ENCODE results near the gene RPL31.

RPL31 gene

GRCh38 chr2:100954044-100954420 lies 48.1 kb upstream of the RPL31 start:
- no peak overlapping the region for H3K4me3 ChIP-seq (ENCODE audit: low read depth, low read length, poor library complexity, severe bottlenecking)
- no peak overlapping the region for H2AFZ ChIP-seq (ENCODE audit: low read length)
- no peak overlapping the region for H3K27ac ChIP-seq (ENCODE audit: low read depth, low read length, poor library complexity, severe bottlenecking)
- no peak overlapping the region for H3K9ac ChIP-seq (ENCODE audit: low read length)
- TF ChIP-seq CTCF (IDR thresholded peaks at IDR 0.05; ENCODE audit: low read length) (no peak), EZH2 (IDR thresholded peaks at IDR 0.05; ENCODE audit: borderline replicate concordance, low read length) (no peak)
- no peaks in the 10 kb centered on the region for H3F3A ChIP-seq (ENCODE audit: insufficient read depth, low read length)
- no peaks in the 10 kb centered on the region for H3K36me3 ChIP-seq (ENCODE audit: insufficient read depth, low read length)
- H3K9me2 ChIP-seq (ENCODE audit: low read depth, low read length) = no peaks in the 10 kb centered on the region
- H3K9me3 ChIP-seq (ENCODE audit: low read length) = no peaks in the 10 kb centered on the region
- no peaks in the 10 kb centered on the region for H3K79me2 ChIP-seq (ENCODE audit: insufficient read depth, low read length)
- no peak overlapping the region for H3K4me2 ChIP-seq (ENCODE audit: low read length)
- H4K20me1 ChIP-seq (ENCODE audit: insufficient read depth, low read length) = no peaks in the 10 kb centered on the region
- peaks cover 8% of the 10 kb centered on the region; the same call in 1 of the 2 replicates for H3K27me3 ChIP-seq (ENCODE audit: insufficient read depth, low read length)
- H3K4me1 ChIP-seq (ENCODE audit: insufficient read depth, low read length, severe bottlenecking) = peaks cover 12% of the 10 kb centered on the region

- peaks cover 8% of the 10 kb centered on the region; the same call in 1 of the 2 replicates for H3K27me3 ChIP-seq (ENCODE audit: insufficient read depth, low read length)
- H2AFZ ChIP-seq (ENCODE audit: low read length) = no peak overlapping the region
- no peaks in the 10 kb centered on the region for H4K20me1 ChIP-seq (ENCODE audit: insufficient read depth, low read length)
- H3K9ac ChIP-seq (ENCODE audit: low read length) = no peak overlapping the region
- no peaks in the 10 kb centered on the region for H3K9me3 ChIP-seq (ENCODE audit: low read length)
- no peak overlapping the region for H3K27ac ChIP-seq (ENCODE audit: low read depth, low read length, poor library complexity, severe bottlenecking)
- H3F3A ChIP-seq (ENCODE audit: insufficient read depth, low read length) = no peaks in the 10 kb centered on the region
- no peaks in the 10 kb centered on the region for H3K79me2 ChIP-seq (ENCODE audit: insufficient read depth, low read length)
- H3K9me2 ChIP-seq (ENCODE audit: low read depth, low read length) = no peaks in the 10 kb centered on the region
- no peaks in the 10 kb centered on the region for H3K36me3 ChIP-seq (ENCODE audit: insufficient read depth, low read length)
- TF ChIP-seq CTCF (IDR thresholded peaks at IDR 0.05; ENCODE audit: low read length) (no peak), EZH2 (IDR thresholded peaks at IDR 0.05; ENCODE audit: borderline replicate concordance, low read length) (no peak)
- H3K4me2 ChIP-seq (ENCODE audit: low read length) = no peak overlapping the region
- H3K4me1 ChIP-seq (ENCODE audit: insufficient read depth, low read length, severe bottlenecking) = peaks cover 5% of the 10 kb centered on the region
- H3K4me3 ChIP-seq (ENCODE audit: low read depth, low read length, poor library complexity, severe bottlenecking) = no peak overlapping the region
These were observed 46.9 kb upstream of the RPL31 start for GRCh38 chr2:100955226-100955625.

- Histone ChIP-seq H3K9ac (ENCODE audit: low read length) (no peak overlapping the region), H2AFZ (ENCODE audit: low read length) (no peak overlapping the region), H3K27me3 (ENCODE audit: insufficient read depth, low read length) (peaks cover 8% of the 10 kb centered on the region; the same call in 1 of the 2 replicates), H3K9me2 (ENCODE audit: low read depth, low read length) (no peaks in the 10 kb centered on the region), H3K9me3 (ENCODE audit: low read length) (no peaks in the 10 kb centered on the region), H3K79me2 (ENCODE audit: insufficient read depth, low read length) (no peaks in the 10 kb centered on the region), H3K4me3 (ENCODE audit: low read depth, low read length, poor library complexity, severe bottlenecking) (no peak overlapping the region), H3K4me2 (ENCODE audit: low read length) (no peak overlapping the region), H3K4me1 (ENCODE audit: insufficient read depth, low read length, severe bottlenecking) (no peaks in the 10 kb centered on the region), H3K36me3 (ENCODE audit: insufficient read depth, low read length) (no peaks in the 10 kb centered on the region), H4K20me1 (ENCODE audit: insufficient read depth, low read length) (no peaks in the 10 kb centered on the region), H3K27ac (ENCODE audit: low read depth, low read length, poor library complexity, severe bottlenecking) (no peak overlapping the region), H3F3A (ENCODE audit: insufficient read depth, low read length) (no peaks in the 10 kb centered on the region)
- TF ChIP-seq EZH2 (IDR thresholded peaks at IDR 0.05; ENCODE audit: borderline replicate concordance, low read length) = no peak
- no peak for TF ChIP-seq CTCF (IDR thresholded peaks at IDR 0.05; ENCODE audit: low read length)
These were observed 46.0 kb upstream of the RPL31 start for GRCh38 chr2:100956081-100956480.

Data from OCI-LY1 (cell line).